Endothelial cell of umbilical vein (primary cell): Measurements from ENCODE around the gene DNAJC4. TPM values are rescaled to one million over a fixed set of nuclear protein-coding genes. Genes with fewer than 3 reads are reported as not detected.

Source experiments
- BruUV-seq: library from RNA; stranded (reverse); fragments of 400-500 nt; replicated peaks from 2 replicates; lab custom pipeline; 2021; lab: Mats Ljungman, UMichigan
- CTCF ChIA-PET: fragments of 300-600, 350-600 bp; sonication (Branson Sonifier 250); formaldehyde crosslinking; loops from one replicate; lab custom pipeline; 2021; ENCODE audit warnings: antibody characterized with exemption, inconsistent platforms; lab: Charles Lee
- POLR2A ChIA-PET: fragments of 300-600, 350-600 bp; sonication (Branson Sonifier 250); formaldehyde crosslinking; loops from one replicate; lab custom pipeline; 2021; ENCODE audit warnings: antibody characterized with exemption, inconsistent platforms; lab: Charles Lee
- DNase-seq: peaks from one replicate; pipeline ENCODE4 v3.0.0-alpha.2; 2011; ENCODE audit warnings: low read depth, low spot score
- FAIRE-seq: peaks from 2 replicates; lab custom pipeline; 2011; peaks lifted over from hg19 to GRCh38; lab: Jason Lieb, UNC
- H2AFZ ChIP-seq: 2 replicates; pipeline ENCODE4 v1.6.0; 2012; ENCODE audit warnings: low read depth, low read length, control low read depth, inconsistent platforms
- H3K27ac ChIP-seq: 2 replicates; pipeline ENCODE4 v1.5.1; 2011; ENCODE audit warnings: low read depth, mild to moderate bottlenecking, control low read depth, low read length, moderate library complexity; ENCODE audit not compliant: insufficient read depth
- H3K27me3 ChIP-seq, 2 experiments: 2 replicates each; pipeline versions ENCODE4 v1.6.0 to v1.6.1; 2011; ENCODE audit warnings: low read length in 2 of 2, mixed read lengths in 1 of 2; ENCODE audit not compliant: control insufficient read depth in 2 of 2, insufficient read depth in 2 of 2
- H3K36me3 ChIP-seq, 2 experiments: 2 replicates in 1 of 2; 3 replicates in 1 of 2; pipeline ENCODE4 v1.5.1; 2011; ENCODE audit warnings: low read length in 2 of 2, mild to moderate bottlenecking in 1 of 2, moderate library complexity in 1 of 2; ENCODE audit not compliant: control insufficient read depth in 2 of 2, insufficient read depth in 2 of 2; ENCODE audit errors: extremely low read depth in 1 of 2
- H3K4me1 ChIP-seq: 3 replicates; pipeline ENCODE4 v1.5.1; 2011; ENCODE audit warnings: mild to moderate bottlenecking, low read length; ENCODE audit not compliant: control insufficient read depth, insufficient read depth; ENCODE audit errors: extremely low read depth
- H3K4me2 ChIP-seq: 2 replicates; pipeline ENCODE4 v1.6.1; 2011; ENCODE audit warnings: low read length, control low read depth, mixed read lengths; ENCODE audit not compliant: insufficient read depth
- H3K4me3 ChIP-seq, 3 experiments: fragments of 200-600 bp in 1 of 3; sonication (generic), shearing (Covaris generic) in 1 of 3; replicated peaks in 1 of 3; 2 replicates each; pipeline ENCODE4 v1.5.1; 2011 to 2016; ENCODE audit warnings: control low read depth in 3 of 3, low read length in 3 of 3, mild to moderate bottlenecking in 2 of 3, inconsistent platforms in 1 of 3, low read depth in 1 of 3, moderate library complexity in 1 of 3; ENCODE audit not compliant: insufficient read depth in 1 of 3
- H3K79me2 ChIP-seq: 2 replicates; pipeline ENCODE4 v1.6.0; 2012; ENCODE audit warnings: low read length, inconsistent platforms; ENCODE audit not compliant: control insufficient read depth, insufficient read depth
- H3K9ac ChIP-seq: replicated peaks from 2 replicates; pipeline ENCODE3; 2011; ENCODE audit warnings: low read length, control low read depth; ENCODE audit not compliant: insufficient read depth; ENCODE audit errors: extremely low read depth
- H3K9me1 ChIP-seq: replicated peaks from 3 replicates; pipeline ENCODE4 v1.6.0; 2011; ENCODE audit warnings: mild to moderate bottlenecking, low read length; ENCODE audit not compliant: control insufficient read depth, insufficient read depth; ENCODE audit errors: extremely low read depth
- H3K9me3 ChIP-seq: replicated peaks from 2 replicates; pipeline ENCODE4 v1.5.1; 2012; ENCODE audit warnings: low read length, inconsistent platforms; ENCODE audit not compliant: control insufficient read depth, insufficient read depth
- H4K20me1 ChIP-seq: replicated peaks from 2 replicates; pipeline ENCODE3; 2011; ENCODE audit warnings: mild to moderate bottlenecking, low read length; ENCODE audit not compliant: control insufficient read depth, insufficient read depth; ENCODE audit errors: extremely low read depth
- EZH2 ChIP-seq: IDR thresholded peaks from 2 replicates; pipeline ENCODE4 v1.6.1; 2012; ENCODE audit warnings: borderline replicate concordance, low read depth, mild to moderate bottlenecking, moderate library complexity, low read length, inconsistent platforms; ENCODE audit not compliant: severe bottlenecking
- FOS ChIP-seq: IDR thresholded peaks from 2 replicates; pipeline ENCODE4 v1.6.1; 2011; ENCODE audit warnings: mild to moderate bottlenecking, low read length, moderate library complexity, borderline replicate concordance; ENCODE audit not compliant: insufficient read depth
- GATA2 ChIP-seq: IDR thresholded peaks from 2 replicates; pipeline ENCODE4 v1.7.0; 2011; ENCODE audit warnings: low read depth, mild to moderate bottlenecking, moderate library complexity, mixed read lengths, low read length; ENCODE audit not compliant: insufficient read length, insufficient read depth
- JUN ChIP-seq: IDR thresholded peaks from 2 replicates; pipeline ENCODE4 v1.6.1; 2011; ENCODE audit warnings: borderline replicate concordance, low read depth; ENCODE audit not compliant: insufficient read length, insufficient read depth
- MYC ChIP-seq: IDR thresholded peaks from one replicate; pipeline ENCODE4 v1.6.1; 2011; ENCODE audit warnings: mild to moderate bottlenecking, low read depth, low read length
- POLR2A ChIP-seq: IDR thresholded peaks from 2 replicates; pipeline ENCODE4 v1.6.1; 2012; ENCODE audit warnings: low read depth, mild to moderate bottlenecking, control low read depth, low read length
- POLR2AphosphoS5 ChIP-seq: IDR thresholded peaks from 2 replicates; pipeline ENCODE4 v1.6.1; 2012; ENCODE audit warnings: low read depth, mild to moderate bottlenecking, control low read depth, low read length, moderate library complexity; ENCODE audit not compliant: insufficient read depth
- dilution Hi-C: fragments of 300-500 bp; cut with MboI; formaldehyde crosslinking; loops from one replicate; pipeline ENCODE4 v1.15.0; 2019; ENCODE audit warnings: low sequenced_read_pairs; ENCODE audit not compliant: extremely low pct_ligation_motif_present
- intact Hi-C: fragments of 100-400 bp; cut with micrococcal nuclease; formaldehyde crosslinking; loops from one replicate; pipeline ENCODE4 v1.10.0; 2022
- polyA plus RNA-seq, 4 experiments: library from polyadenylated mRNA; depleted of rRNA in 3 of 4; stranded (reverse) in 3 of 4; unstranded in 1 of 4; fragments of >200 nt; gene quantifications; 2 replicates each; pipeline versions ENCODE4 v1.2.1 to v1.2.3, GENCODE V29; 2011 to 2012; ENCODE audit warnings: missing spikeins in 1 of 4
- total RNA-seq: library from RNA; stranded (reverse); gene quantifications from 2 replicates; pipeline ENCODE4 v1.2.3, GENCODE V29; 2021
- TF ChIP-seq, protein P1 (sequence below), 2 donors: IDR thresholded peaks; 1 replicate in 1 of 2; 2 replicates in 1 of 2; pipeline ENCODE4 v1.5.1; 2011; ENCODE audit warnings: low read length in 2 of 2, mild to moderate bottlenecking in 2 of 2, moderate library complexity in 2 of 2, control low read depth in 1 of 2, inconsistent platforms in 1 of 2, low read depth in 1 of 2; ENCODE audit not compliant: insufficient read depth in 1 of 2; ENCODE audit errors: extremely low read depth in 1 of 2
- TF ChIP-seq, protein P2 (sequence below): IDR thresholded peaks from 2 replicates; pipeline ENCODE4 v1.6.1; 2011; ENCODE audit not compliant: insufficient read depth, insufficient read length

Gene DNAJC4
- total and polyA plus RNA-seq, 2 donors (not counting 3 experiments of a cell fraction or from before 2014, with no cell fraction given) = 23.5 to 41.2 TPM

DNA sequence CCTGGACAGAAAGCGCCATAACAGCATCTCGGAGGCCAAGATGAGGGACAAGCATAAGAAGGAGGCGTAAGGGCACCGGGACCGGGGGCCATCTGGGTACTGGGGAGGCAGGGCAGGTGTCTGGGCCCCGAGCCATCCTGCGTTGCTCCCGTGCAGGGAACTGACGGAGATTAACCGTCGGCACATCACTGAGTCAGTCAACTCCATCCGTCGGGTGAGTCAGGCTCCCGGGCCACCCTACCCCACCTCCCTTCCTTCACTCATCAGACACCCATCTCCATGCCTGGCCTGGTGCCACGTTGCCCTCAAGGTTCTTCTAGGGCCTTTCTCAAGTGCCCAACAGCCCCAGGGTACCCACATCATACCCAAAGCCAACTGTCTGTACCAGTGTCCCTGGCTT lies 36.0 kb downstream of the DNAJC4 start:
- no TSS peak for BruUV-seq
- no peak for DNase-seq
- CTCF ChIA-PET = interaction anchor here (2.0 to 4.8 kb wide), 2 partner anchors 18 to 36 kb away, joined by 4 to 57 read pairs; partner anchors contain the start of genes BAD and CATSPERZ

DNA sequence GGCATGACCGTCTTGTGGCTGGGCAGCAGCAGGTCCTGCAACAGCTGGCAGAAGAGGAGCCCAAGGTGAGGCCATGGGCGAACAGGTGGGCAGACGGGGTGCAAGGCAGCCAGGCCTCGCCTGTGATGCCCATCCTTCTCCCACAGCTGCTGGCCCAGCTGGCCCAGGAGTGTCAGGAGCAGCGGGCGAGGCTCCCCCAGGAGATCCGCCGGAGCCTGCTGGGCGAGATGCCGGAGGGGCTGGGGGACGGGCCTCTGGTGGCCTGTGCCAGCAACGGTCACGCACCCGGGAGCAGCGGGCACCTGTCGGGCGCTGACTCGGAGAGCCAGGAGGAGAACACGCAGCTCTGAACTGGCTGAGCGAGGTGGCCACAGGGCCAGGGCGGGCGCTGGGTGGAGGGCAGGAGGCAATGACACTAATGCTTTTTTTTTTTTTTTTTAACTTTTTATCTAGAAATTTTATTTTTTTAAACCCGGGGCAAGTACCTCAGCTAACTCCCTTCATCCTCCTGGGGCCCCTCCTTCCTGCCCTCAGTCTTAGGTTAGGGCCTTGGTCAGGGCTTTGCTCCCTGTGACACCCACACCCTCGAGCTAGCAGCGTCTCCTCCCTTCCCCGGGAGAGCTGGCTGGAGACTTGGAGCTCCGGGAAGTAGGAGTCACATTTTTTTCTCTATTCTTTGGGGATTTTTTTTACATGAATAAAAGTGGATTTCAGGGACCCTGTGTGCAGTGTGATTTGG lies 37.0 kb downstream of the DNAJC4 start:
- no peak overlapping the region for H3K9ac ChIP-seq
- H3K27ac ChIP-seq = peak overlapping the region; percentile 76
- intact Hi-C loops = no loop called here
- H3K36me3 ChIP-seq = peaks cover 2 to 14% of the 10 kb centered on the region in 2 experiments
- no peak overlapping the region for H3K4me3 ChIP-seq
- H3K4me2 ChIP-seq = peak overlapping the region; percentile 43
- CTCF ChIA-PET = interaction anchor here (0.7 to 5.6 kb wide), 9 partner anchors 9 to 88 kb away, joined by 3 to 60 read pairs (median 6); partner anchors contain the start of genes CATSPERZ, PLCB3 and PPP1R14B
- POLR2A ChIA-PET = interaction anchor here (0.7 to 2.6 kb wide), 3 partner anchors 22 to 62 kb away, joined by 3 to 10 read pairs (median 5); partner anchors contain the start of genes FERMT3 and PPP1R14B
- peaks cover 53% of the 10 kb centered on the region for H3K4me1 ChIP-seq
- BruUV-seq = no TSS peak
- no peaks in the 10 kb centered on the region for H3K9me1 ChIP-seq
- FAIRE-seq = peak; percentile 24
- H3K27me3 ChIP-seq = no peaks in the 10 kb centered on the region
- H3K9me3 ChIP-seq = no peaks in the 10 kb centered on the region
- DNase-seq = no peak
- dilution Hi-C loops = no loop called here
- no peaks in the 10 kb centered on the region for H4K20me1 ChIP-seq
- H3K79me2 ChIP-seq = no peaks in the 10 kb centered on the region
- H2AFZ ChIP-seq = no peak overlapping the region
- TF ChIP-seq GATA2 (no peak), MYC (no peak), FOS (no peak), POLR2A (no peak), POLR2AphosphoS5 (no peak), JUN (no peak), EZH2 (no peak)
- TF ChIP-seq, protein P1, sequence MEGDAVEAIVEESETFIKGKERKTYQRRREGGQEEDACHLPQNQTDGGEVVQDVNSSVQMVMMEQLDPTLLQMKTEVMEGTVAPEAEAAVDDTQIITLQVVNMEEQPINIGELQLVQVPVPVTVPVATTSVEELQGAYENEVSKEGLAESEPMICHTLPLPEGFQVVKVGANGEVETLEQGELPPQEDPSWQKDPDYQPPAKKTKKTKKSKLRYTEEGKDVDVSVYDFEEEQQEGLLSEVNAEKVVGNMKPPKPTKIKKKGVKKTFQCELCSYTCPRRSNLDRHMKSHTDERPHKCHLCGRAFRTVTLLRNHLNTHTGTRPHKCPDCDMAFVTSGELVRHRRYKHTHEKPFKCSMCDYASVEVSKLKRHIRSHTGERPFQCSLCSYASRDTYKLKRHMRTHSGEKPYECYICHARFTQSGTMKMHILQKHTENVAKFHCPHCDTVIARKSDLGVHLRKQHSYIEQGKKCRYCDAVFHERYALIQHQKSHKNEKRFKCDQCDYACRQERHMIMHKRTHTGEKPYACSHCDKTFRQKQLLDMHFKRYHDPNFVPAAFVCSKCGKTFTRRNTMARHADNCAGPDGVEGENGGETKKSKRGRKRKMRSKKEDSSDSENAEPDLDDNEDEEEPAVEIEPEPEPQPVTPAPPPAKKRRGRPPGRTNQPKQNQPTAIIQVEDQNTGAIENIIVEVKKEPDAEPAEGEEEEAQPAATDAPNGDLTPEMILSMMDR (IDR thresholded peaks at IDR 0.05; ENCODE audit: extremely low read depth in 1 of 2, insufficient read depth in 1 of 2, low read depth in 1 of 2, low read length in 2 of 2) = no peak
- TF ChIP-seq, protein P2, sequence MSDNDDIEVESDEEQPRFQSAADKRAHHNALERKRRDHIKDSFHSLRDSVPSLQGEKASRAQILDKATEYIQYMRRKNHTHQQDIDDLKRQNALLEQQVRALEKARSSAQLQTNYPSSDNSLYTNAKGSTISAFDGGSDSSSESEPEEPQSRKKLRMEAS = no peak

More for the DNA sequence above, 36.0 kb downstream of the DNAJC4 start:
- Histone ChIP-seq H3K9me3 (no peaks in the 10 kb centered on the region), H3K4me2 (no peak overlapping the region), H3K79me2 (no peaks in the 10 kb centered on the region), H4K20me1 (no peaks in the 10 kb centered on the region), H3K4me3 (no peak overlapping the region), H3K36me3 (peaks cover 3 to 18% of the 10 kb centered on the region in 2 experiments), H3K9ac (no peak overlapping the region), H3K27me3 (no peaks in the 10 kb centered on the region), H3K27ac (no peak overlapping the region), H2AFZ (no peak overlapping the region), H3K4me1 (peaks cover 49% of the 10 kb centered on the region), H3K9me1 (no peaks in the 10 kb centered on the region)
- TF ChIP-seq FOS = peak; percentile 43
- TF ChIP-seq POLR2AphosphoS5 = peak; percentile 51
- no peak for TF ChIP-seq JUN
- FAIRE-seq = peak; percentile 59
- intact Hi-C loops = no loop called here
- dilution Hi-C loops = no loop called here
- POLR2A ChIA-PET = no interaction called here
